ENCODE data around the gene BAIAP3.

Gene BAIAP3

DNA sequence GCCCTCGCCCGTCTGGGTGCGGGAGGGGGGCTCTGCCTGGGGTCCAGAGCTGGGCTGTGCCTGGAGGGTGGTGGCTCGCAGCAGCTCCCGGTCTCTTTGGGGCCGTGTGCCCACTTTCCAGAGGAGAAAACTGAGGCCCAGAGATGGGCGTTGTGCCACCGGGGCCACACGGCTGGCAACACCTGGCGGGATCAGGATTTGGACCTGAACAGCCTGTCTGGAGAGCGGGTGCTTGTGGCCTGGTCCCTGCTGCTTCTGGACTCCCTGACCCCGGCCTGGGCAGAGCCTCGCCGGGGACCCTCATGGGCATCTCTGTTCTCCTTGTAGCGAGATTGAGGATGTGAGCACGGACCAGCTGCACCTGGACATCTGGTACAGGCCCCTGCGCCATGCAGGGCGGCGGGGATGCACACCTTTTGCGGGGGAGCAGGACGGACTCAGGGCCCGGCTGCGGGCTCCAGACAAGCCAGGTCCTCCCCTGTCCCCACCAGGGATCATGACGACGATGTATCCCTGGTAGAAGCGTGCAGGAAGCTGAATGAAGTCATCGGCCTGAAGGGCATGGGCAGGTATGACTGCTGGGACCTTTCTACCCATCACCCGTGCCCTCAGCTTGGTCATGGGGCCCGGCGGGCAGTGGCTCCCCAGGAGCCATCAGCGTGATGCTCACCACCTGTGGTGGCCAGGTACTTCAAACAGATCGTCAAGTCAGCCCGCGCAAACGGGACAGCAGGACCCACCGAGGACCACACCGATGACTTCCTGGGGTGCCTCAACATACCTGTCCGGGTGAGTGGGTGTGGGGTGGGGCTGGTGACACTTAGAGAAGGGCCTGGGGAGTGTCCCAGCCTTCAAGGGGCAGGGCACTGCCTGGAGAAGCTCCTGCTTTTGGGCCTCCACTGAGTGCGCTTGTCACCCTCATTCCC is 8.3 kb downstream of the BAIAP3 start:
- DNase-seq: no peak
- in situ Hi-C loops (cut with MboI; ENCODE audit: low pct_unique_long_range_greater_than_20kb, low sequenced_read_pairs): no loop called here

DNA sequence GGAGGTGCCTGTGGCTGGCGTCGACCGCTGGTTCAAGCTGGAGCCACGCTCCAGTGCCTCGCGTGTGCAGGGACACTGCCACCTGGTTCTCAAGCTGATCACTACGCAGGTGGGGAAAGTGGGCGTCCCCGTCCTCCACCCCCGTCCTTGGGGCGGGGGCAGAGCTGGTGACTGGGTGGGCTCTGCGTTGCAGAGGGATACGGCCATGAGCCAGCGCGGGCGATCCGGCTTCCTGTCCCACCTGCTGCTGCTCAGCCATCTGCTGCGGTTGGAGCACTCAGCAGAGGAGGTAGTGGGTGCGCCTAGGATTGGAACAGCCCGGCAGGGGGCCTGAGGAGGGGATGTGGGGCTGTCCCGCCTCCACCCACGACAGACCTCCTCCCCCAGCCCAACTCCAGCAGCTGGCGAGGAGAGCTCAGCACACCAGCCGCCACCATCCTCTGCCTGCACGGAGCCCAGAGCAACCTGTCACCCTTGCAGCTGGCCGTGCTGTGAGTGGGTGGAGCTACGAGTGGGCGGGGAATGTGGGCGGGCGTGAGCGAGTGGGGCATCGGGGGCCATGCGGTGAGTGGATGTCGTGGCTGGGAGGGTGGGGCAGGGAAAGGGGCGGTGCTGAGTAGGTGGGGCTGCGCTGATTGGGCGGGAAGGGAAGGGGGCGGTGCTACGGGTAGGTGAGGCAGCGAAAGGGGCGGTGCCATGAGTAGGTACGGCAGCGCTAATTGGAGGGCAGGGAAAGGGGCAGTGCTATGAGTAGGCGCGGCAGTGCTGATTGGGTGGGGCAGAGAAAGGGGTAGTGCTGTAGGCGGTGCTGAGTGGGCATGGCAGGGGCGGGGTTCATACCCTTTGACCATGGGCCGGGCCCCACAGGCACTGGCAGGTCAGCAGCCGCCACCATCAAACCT is 9.3 kb downstream of the BAIAP3 start:
- DNase-seq: peak; percentile 97
- in situ Hi-C loops (cut with MboI; ENCODE audit: low pct_unique_long_range_greater_than_20kb, low sequenced_read_pairs): no loop called here

DNA sequence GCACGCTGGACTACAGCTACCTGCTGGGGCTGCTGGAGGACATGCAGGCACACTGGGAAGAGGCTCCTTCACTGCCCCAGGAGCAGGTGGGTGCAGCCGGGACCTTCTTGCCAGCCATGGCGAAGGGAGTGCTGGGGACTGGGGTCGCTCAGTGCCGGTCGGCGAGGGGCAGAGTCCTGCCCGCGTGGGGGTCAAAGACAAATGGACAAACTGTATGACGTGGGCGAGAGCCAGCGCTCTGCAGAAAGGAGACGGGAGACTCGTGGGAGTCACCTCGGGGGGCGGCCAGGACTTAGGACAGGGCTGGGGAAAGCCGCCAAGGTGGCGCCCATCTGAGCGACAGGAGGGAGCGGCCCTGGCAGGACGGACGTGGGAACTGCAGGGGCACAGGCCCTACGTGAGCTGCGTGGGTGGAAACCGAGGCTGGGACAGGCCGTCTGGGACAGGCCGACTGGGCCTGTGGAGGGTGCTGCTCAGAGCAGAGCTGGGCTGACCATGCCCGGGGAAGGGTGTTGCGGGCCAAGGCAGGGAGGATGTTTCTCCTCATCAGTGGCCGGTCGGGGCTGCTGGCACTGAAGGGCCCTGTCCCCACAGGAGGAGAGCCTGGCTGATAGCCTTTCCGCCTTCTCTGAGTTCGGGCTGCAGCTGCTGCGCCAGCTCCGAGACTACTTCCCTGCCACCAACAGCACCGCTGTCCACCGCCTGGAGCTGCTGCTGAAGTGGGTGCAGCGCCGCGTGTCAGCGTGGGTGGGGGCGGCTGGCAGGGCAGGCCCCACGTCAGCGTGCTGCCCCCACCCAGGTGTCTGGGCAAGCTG is 10.2 kb downstream of the BAIAP3 start:
- DNase-seq: no peak
- in situ Hi-C loops (cut with MboI; ENCODE audit: low pct_unique_long_range_greater_than_20kb, low sequenced_read_pairs): no loop called here

DNA sequence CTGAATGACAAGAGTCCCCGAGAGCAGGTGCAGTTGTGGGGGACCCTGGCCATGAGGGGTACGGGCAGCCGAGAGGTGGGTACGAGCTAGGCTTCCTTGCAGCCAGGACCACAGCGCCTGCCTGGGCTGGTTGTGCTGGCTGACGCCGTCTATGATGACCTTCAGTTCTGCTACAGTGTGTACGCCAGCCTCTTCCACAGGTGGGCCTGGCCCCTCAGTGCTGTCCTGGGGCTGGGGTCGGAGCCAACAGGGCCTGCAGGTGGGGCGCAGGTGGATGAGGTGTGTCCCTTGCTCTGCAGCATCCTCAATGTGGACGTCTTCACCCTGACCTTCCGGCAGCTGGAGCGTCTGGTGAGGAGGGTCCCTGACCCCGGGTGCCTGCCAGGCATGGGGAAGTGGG is 11.1 kb downstream of the BAIAP3 start:
- no peak for DNase-seq
- in situ Hi-C loops (cut with MboI; ENCODE audit: low pct_unique_long_range_greater_than_20kb, low sequenced_read_pairs): no loop called here

DNA sequence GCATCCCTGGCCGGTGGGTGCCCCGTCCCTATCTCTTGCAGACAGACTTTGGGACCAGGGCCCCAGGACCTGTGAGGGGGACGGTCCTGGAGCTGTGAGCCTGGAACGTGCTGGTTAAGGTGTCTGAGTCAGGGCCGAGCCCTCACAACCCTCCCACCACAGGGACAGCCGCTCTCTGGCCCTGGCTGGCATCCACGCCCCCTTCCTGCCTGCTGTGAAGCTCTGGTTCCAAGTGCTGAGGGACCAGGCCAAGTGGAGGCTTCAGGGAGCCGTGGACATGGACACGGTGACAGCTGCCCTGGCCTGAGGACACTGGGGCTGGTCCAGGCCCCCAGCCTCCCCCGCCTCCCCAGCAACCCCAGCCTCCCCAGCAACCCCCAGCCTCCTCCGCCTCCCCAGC is 11.6 kb downstream of the BAIAP3 start:
- in situ Hi-C loops (cut with MboI; ENCODE audit: low pct_unique_long_range_greater_than_20kb, low sequenced_read_pairs): no loop called here
- DNase-seq: no peak

DNA sequence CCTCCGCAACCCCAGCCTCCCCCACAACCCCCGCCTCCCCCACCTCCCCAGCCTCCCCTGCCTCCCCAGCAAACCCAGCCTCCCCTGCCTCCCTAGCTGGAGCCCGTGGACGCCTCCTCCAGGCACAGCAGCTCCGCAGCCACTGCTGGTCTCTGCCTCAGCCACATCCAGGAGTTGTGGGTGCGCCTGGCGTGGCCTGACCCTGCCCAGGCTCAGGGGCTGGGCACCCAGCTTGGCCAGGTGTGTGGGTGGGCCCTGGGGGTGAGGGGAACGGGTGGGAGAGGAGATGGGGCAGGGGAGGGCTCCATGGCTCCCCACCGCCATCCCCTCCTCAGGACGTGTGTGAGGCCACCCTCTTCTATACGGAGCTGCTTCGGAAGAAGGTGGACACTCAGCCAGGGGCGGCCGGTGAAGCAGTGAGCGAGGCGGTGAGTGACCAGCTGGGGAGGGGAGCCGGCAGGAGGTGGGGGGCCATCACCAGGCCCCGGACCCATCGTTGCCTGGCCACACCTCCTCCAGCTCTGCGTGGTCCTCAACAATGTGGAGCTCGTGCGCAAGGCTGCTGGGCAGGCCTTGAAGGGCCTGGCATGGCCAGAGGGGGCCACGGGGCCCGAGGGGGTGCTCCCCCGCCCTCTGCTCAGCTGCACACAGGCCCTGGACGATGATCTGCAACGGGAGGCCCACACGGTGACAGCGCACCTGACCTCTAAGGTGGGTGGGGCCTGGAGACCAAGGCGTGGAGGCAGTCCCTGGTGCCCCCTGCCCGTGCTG is 12.4 kb downstream of the BAIAP3 start:
- no peak for DNase-seq
- in situ Hi-C loops (cut with MboI; ENCODE audit: low pct_unique_long_range_greater_than_20kb, low sequenced_read_pairs): no loop called here

DNA sequence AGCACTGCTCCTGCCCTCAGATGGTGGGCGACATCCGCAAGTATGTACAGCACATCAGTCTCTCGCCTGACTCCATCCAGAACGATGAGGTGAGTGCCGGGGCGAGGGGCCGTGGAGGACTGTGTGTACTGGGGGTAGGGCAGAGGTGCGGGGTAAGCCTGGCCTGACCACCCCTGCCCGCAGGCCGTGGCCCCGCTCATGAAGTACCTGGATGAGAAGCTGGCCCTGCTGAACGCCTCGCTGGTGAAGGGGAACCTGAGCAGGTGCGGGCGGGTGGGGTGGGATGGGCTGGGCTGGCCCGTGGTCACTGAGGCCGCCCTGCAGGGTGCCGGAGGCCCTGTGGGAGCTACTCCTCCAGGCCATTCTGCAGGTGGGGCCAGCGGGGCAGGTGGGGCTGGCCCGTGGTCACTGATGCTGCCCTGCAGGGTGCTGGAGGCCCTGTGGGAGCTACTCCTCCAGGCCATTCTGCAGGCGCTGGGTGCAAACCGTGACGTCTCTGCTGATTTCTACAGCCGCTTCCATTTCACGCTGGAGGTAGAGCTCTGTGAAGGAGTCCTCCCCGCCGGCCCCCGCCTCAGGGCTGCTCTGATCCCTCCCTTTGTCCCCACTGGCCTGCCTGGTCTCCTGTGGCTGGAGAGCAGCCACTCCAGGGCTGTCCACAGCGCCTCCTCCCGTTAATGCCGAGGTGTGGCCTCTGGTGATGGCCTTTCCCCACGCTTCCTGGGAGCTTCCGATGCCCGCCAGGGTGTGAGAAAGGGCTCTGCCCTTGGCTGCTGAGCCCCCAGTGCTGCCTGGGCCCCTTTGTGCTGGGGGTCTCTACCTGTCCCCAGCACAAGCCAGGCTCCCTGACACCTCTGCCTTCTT is 13.2 kb downstream of the BAIAP3 start:
- in situ Hi-C loops (cut with MboI; ENCODE audit: low pct_unique_long_range_greater_than_20kb, low sequenced_read_pairs): no loop called here
- no peak for DNase-seq

DNA sequence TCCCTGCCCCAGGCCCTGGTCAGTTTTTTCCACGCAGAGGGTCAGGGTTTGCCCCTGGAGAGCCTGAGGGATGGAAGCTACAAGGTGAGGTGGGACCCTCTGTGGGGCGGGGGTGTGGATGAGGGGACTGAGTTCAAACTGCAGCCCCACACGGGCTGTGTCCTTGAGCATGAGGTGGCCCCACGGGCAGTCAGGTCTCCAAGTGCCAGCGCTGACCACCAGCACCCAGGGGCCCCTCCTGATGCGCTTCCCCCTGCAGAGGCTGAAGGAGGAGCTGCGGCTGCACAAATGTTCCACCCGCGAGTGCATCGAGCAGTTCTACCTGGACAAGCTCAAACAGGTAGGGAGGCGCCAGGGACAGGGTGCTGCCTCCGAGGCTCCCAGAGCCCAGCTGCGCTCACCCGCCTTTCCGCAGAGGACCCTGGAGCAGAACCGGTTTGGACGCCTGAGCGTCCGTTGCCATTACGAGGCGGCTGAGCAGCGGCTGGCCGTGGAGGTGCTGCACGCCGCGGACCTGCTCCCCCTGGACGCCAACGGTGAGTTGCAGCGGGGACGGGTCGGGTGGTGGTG is 13.9 kb downstream of the BAIAP3 start:
- in situ Hi-C loops (cut with MboI; ENCODE audit: low pct_unique_long_range_greater_than_20kb, low sequenced_read_pairs): no loop called here
- no peak for DNase-seq

DNA sequence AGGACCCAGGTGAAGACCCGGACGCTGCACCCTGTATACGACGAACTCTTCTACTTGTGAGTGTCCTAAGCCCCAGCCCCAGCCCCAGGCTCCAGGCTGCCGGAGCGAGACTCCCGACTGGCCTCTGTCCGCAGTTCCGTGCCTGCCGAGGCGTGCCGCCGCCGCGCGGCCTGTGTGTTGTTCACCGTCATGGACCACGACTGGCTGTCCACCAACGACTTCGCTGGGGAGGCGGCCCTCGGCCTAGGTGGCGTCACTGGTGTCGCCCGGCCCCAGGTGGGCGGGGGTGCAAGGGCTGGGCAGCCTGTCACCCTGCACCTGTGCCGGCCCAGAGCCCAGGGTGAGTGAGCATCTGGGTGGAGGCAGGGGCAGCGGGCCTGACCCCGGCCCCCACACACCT is 14.5 kb downstream of the BAIAP3 start:
- DNase-seq: no peak
- in situ Hi-C loops (cut with MboI; ENCODE audit: low pct_unique_long_range_greater_than_20kb, low sequenced_read_pairs): no loop called here

DNA sequence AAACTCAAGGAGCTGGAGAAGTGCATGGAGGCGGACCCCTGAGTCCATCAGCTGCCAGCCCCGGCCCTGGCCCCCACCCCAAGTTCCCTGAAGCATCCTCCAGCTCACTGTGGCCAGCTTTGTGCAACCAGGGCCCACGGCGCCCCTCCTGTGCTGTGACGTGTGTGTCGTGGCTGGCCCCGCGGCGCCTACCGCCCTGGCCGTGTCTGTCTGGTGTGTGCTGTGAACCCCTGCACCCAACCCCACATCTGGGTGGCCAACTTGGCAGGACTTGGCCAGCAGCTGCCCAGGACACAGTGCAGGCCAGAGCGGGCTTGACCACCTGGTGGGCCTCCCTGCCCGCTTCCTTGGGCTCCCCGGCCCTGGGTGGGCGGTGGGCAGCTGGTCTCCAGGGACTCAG is 15.0 kb downstream of the BAIAP3 start:
- in situ Hi-C loops (cut with MboI; ENCODE audit: low pct_unique_long_range_greater_than_20kb, low sequenced_read_pairs): no loop called here
- DNase-seq: no peak

DNA sequence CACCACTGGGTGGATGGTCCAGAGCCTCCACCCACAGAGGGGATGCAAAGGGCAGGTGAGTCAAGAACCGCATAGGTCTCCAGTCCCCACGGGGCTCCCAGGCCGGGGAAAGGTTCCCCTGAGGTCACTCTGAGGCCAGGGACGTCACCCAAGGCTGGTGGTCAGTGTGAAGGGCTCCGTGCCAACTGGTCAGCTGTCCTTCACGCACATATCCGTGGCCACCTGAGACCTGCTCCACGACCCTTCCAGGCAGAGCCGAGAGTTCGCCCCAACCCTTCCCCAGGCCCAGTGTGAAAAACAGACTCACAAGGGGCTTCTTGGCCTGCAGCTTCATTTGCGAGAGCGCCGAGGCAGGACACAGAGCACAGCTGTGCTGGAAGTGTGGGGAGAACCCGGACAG is 15.5 kb downstream of the BAIAP3 start:
- DNase-seq: no peak
- in situ Hi-C loops (cut with MboI; ENCODE audit: low pct_unique_long_range_greater_than_20kb, low sequenced_read_pairs): no loop called here

DNA sequence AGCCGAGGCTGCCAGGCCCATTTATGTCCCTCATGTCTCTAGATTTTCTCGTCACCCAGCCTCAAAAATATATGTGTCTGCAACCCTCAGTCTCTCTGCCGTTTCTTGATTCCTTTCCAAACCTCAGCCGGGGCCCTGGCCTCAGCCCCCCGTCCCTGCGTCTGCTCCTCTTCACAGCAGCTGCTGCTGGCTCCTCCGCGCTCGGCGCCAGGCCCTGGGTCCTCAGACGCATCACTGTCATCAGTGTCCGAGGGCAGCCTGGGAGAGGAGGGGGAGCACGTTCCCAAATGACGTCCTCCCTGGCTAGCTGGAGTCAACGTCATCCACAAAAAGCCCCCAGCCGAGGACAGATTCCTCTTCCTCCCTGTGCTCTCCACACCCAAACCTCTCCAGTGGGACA is 15.9 kb downstream of the BAIAP3 start:
- in situ Hi-C loops (cut with MboI; ENCODE audit: low pct_unique_long_range_greater_than_20kb, low sequenced_read_pairs): no loop called here
- no peak for DNase-seq

DNA sequence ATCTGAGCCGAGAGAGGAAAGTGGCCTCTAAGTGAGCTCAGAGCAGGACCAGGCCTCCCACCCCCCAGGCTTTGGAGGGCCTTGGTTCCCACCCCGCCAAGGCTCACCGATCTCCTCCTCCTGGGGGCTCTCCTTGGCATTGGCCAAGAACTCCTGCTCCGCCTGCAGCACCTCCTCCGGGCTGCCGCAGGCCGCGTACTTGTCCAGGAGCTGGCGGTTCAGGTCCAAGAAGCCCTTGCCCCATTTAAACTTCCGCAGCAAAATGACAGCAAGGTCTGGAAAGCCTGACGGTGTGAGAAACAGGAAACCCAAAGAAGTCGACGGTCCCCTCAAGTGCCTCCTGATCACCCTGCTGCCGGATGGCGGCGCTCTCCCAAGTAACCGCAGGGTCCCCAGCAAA is 16.5 kb downstream of the BAIAP3 start:
- no peak for DNase-seq
- in situ Hi-C loops (cut with MboI; ENCODE audit: low pct_unique_long_range_greater_than_20kb, low sequenced_read_pairs): no loop called here

DNA sequence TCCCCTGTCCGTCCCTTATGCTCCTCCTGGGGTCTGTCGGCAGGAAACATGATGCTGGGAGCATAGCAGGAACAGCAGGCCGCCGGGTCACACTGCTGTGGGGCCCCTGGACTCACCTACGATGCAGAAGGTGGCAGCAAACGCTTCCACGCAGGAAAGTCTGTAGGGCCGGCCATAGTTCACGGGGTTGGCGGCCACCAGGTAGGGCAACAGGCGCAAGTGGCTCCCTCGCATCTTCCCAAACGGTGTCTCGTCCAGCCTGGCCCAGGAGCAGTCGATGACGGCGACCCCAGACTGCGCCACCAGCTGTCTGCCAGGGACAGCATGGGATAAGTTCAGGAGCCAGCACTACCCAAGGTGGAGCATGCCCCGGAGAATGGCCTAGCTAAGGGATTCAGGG is 17.2 kb downstream of the BAIAP3 start:
- in situ Hi-C loops (cut with MboI; ENCODE audit: low pct_unique_long_range_greater_than_20kb, low sequenced_read_pairs): no loop called here
- DNase-seq: no peak

DNA sequence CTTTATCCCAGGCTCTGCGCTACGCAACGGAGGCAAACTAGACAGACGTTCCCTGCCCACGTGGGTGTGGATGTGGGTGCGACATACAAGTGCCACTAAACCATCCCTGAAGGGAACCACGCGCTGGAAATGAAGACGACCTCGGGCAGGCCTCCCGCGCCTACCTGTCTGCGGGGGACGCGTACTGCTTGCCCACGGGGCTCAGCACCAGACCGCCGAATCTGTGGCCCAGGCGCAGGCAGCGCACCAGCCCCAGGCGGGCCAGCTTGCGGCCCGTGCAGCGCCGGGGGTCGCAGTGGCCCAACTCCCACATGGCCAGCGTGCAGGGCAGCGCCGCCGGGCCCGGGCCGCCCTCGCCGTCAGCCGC is 17.8 kb downstream of the BAIAP3 start:
- DNase-seq: no peak
- in situ Hi-C loops (cut with MboI; ENCODE audit: low pct_unique_long_range_greater_than_20kb, low sequenced_read_pairs): no loop called here

DNA sequence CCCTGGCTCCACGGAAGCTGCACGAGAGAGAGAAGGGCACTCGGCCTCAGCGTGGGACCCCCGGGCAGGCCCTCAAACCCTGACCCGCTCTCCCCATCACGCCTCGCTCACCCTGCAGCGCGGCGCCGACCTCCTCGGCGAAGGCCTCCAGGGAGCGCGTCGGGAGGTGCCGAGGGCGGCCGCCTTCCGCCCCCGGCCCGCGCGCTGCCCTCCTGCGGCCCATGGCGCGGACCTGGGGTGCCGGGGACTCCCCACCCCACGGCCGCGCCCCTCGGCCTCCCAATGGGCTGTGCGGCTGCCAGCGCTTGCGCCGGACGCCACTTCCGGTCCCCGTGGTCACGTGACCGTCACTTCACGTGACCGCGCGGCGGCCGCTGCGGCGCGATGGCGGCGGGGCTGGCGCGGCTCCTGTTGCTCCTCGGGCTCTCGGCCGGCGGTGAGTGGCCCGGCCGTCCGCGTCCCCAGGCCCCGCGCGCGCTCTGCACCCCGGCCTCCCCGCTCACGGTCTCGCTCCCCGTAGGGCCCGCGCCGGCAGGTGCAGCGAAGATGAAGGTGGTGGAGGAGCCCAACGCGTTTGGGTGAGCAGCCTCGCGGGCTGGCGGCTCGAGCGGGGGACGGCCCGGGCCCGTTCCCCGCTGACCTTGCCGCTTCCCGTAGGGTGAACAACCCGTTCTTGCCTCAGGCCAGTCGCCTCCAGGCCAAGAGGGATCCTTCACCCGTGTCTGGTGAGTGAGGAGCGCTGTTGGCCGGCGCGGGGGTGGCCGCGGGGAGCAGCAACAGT is 18.3 kb downstream of the BAIAP3 start, which contains the start of the genes GNPTG and TSR3:
Gene GNPTG (plus strand): TSS at position 350 of the 781 bp plus-strand sequence. CDS start 35 bp downstream, at position 385.
Gene TSR3 (minus strand): TSS at position 297 of the 781 bp plus-strand sequence. CDS start 74 bp downstream, at position 223.
- in situ Hi-C loops (cut with MboI; ENCODE audit: low pct_unique_long_range_greater_than_20kb, low sequenced_read_pairs): no loop called here
- peak; percentile 78 for DNase-seq

Data from KBM-7 (cell line).